Hepatocyte (in vitro differentiated cells): ENCODE results near the gene CDC42BPB. TPM values are rescaled to one million over a fixed set of nuclear protein-coding genes. Genes with fewer than 3 reads are reported as not detected.

Source experiments
- DNase-seq: peaks from one replicate; pipeline ENCODE4 v3.0.0-alpha.2; 2016; ENCODE audit warnings: low spot score
- H2AFZ ChIP-seq: fragments of 200-600 bp; sonication (generic); 2 replicates; pipeline ENCODE4 v1.6.0; 2016; ENCODE audit warnings: antibody characterized with exemption, mild to moderate bottlenecking
- H3K27ac ChIP-seq: fragments of 200-600 bp; sonication (generic); 2 replicates; pipeline ENCODE4 v1.5.1; 2016; ENCODE audit warnings: mild to moderate bottlenecking
- H3K27me3 ChIP-seq: fragments of 200-600 bp; sonication (generic); 2 replicates; pipeline ENCODE4 v1.6.1; 2016
- H3K36me3 ChIP-seq: fragments of 200-600 bp; sonication (generic); replicated peaks from 2 replicates; pipeline ENCODE4 v1.5.1; 2016; ENCODE audit warnings: low read depth; ENCODE audit not compliant: insufficient read depth
- H3K4me1 ChIP-seq: fragments of 200-600 bp; sonication (generic); 2 replicates; pipeline ENCODE4 v1.5.1; 2016; ENCODE audit warnings: mild to moderate bottlenecking, moderate library complexity; ENCODE audit not compliant: insufficient read depth
- H3K4me2 ChIP-seq: fragments of 200-600 bp; sonication (generic); 2 replicates; pipeline ENCODE4 v1.6.0; 2016
- H3K4me3 ChIP-seq: fragments of 200-600 bp; sonication (generic); 2 replicates; pipeline ENCODE4 v1.5.1; 2016; ENCODE audit warnings: mild to moderate bottlenecking
- H3K79me2 ChIP-seq: fragments of 200-600 bp; sonication (generic); 2 replicates; pipeline ENCODE4 v1.6.0; 2017; ENCODE audit warnings: mild to moderate bottlenecking
- H3K9me2 ChIP-seq: fragments of 200-600 bp; sonication (generic); replicated peaks from 2 replicates; pipeline ENCODE4 v1.6.0; 2017; ENCODE audit warnings: mild to moderate bottlenecking; ENCODE audit not compliant: insufficient read depth
- H3K9me3 ChIP-seq: fragments of 200-600 bp; sonication (generic); 2 replicates; pipeline ENCODE4 v1.5.1; 2016; ENCODE audit warnings: low read depth, mild to moderate bottlenecking
- H4K20me1 ChIP-seq: fragments of 200-600 bp; sonication (generic); 2 replicates; pipeline ENCODE4 v1.6.0; 2016; ENCODE audit warnings: mild to moderate bottlenecking; ENCODE audit not compliant: insufficient read depth, poor library complexity, severe bottlenecking
- EZH2 ChIP-seq: fragments of 200-600 bp; sonication (generic); IDR thresholded peaks from 2 replicates; pipeline ENCODE4 v1.6.1; 2016; ENCODE audit warnings: antibody characterized with exemption, mild to moderate bottlenecking, borderline replicate concordance
- EZH2phosphoT487 ChIP-seq: fragments of 200-600 bp; sonication (generic); IDR thresholded peaks from one replicate; pipeline ENCODE4 v1.6.1; 2018; ENCODE audit warnings: antibody characterized with exemption, mild to moderate bottlenecking, low read depth, moderate library complexity; ENCODE audit not compliant: unreplicated experiment, severe bottlenecking
- WGBS: methylation state at CpG from one replicate; pipeline ENCODE4 v1.1.6; 2016; ENCODE audit warnings: low lambda C conversion rate; ENCODE audit errors: missing lambda C conversion rate; 5-methylcytosine and 5-hydroxymethylcytosine counted together
- polyA plus RNA-seq: library from polyadenylated mRNA; unstranded; fragments of >200 nt; fragmentation: Nextera tagmentation; extraction: Ambion mirVana; gene quantifications from 2 replicates; pipeline ENCODE4 v1.2.1, GENCODE V29; 2016
- total RNA-seq: library from RNA; depleted of rRNA; stranded (reverse); fragments of >200 nt; gene quantifications from 2 replicates; pipeline ENCODE4 v1.2.3, GENCODE V29; 2014
- TF ChIP-seq, protein P1 (sequence below): fragments of 200-600 bp; sonication (generic); IDR thresholded peaks from 2 replicates; pipeline ENCODE4 v1.5.1; 2016; ENCODE audit warnings: antibody characterized with exemption, mild to moderate bottlenecking; ENCODE audit not compliant: poor library complexity

The CDC42BPB gene
- total and polyA plus RNA-seq, 2 experiments from 2014 or later, result 10.2 to 60.6 TPM

DNA sequence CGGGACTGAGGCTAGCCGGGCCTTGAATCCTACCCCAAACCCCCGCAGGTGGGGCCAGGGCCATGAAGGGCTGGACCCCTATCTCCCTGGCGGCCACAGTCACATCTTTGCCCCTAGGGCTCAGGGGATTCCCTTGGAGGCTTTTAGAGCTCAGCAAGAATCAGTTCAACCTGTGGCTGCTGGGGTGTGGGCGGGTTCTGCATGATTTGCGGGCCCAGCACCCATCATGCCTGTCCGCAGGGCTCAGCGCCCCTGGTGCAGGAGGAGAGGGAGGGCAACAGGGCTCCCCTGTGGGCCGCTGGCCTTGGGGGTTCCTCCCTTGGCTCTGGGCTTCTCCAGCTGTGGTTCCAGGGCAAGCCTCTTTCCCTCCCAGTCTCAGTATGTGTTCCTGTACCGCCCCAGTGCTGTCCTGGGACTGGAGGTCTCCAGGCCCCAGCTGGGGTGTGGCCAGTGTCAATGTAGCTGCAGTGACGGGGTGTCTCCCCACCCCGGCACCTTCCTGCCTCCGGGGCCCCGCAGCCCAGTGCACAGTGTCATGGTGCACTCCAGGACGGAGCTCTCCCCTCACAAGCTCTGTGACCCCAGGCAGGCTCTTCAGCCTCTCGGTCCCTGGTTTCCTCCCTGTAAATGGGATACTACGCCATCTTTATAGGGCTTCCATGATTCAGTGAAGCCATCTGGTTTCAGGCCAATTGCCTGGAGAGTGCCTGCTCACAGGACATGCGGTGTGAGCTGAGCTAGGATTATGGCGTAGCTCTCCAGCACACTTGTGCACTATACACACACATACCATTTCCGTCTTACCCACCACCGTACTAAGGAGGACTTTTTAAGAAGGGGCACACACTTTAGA is 16.8 kb upstream of the CDC42BPB start:
- Histone ChIP-seq H3K4me3 (no peak overlapping the region), H3K9me2 (no peaks in the 10 kb centered on the region), H2AFZ (no peak overlapping the region), H3K4me1 (peaks cover 16% of the 10 kb centered on the region), H3K79me2 (no peaks in the 10 kb centered on the region), H3K27ac (peak overlapping the region; percentile 63), H3K9me3 (no peaks in the 10 kb centered on the region), H3K4me2 (peak overlapping the region; percentile 84), H3K27me3 (no peaks in the 10 kb centered on the region), H4K20me1 (no peaks in the 10 kb centered on the region), H3K36me3 (no peaks in the 10 kb centered on the region)
- no peak for DNase-seq
- no peak for TF ChIP-seq EZH2phosphoT487
- TF ChIP-seq, protein P1, sequence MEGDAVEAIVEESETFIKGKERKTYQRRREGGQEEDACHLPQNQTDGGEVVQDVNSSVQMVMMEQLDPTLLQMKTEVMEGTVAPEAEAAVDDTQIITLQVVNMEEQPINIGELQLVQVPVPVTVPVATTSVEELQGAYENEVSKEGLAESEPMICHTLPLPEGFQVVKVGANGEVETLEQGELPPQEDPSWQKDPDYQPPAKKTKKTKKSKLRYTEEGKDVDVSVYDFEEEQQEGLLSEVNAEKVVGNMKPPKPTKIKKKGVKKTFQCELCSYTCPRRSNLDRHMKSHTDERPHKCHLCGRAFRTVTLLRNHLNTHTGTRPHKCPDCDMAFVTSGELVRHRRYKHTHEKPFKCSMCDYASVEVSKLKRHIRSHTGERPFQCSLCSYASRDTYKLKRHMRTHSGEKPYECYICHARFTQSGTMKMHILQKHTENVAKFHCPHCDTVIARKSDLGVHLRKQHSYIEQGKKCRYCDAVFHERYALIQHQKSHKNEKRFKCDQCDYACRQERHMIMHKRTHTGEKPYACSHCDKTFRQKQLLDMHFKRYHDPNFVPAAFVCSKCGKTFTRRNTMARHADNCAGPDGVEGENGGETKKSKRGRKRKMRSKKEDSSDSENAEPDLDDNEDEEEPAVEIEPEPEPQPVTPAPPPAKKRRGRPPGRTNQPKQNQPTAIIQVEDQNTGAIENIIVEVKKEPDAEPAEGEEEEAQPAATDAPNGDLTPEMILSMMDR, result no peak
- no peak for TF ChIP-seq EZH2
- 78% methylated on average over 18 of the region's 21 CpGs for WGBS

DNA sequence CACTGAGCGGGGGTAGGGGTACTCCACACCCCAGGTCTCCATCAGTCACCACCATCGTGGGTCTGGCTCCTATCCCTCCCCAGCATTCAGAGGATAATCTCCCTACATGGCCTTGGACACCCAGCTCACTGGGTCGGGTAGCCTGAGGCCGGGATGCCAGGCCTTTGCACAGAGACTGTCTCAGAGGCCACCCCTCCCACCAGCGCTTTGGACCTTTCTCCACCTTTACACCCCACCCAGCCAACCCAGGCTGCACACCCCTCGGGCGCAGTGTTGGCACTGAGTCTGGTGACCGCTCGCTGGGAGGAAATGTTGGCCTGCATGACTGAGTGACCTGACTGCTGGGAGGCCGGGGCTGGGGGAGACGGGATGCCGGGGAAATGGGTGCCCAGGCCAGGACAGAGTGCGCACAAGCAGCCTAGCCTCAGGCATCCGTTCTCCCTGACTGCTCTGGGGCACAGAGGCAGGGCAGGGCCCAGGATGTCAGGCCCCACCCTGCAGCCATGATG is 16.1 kb upstream of the CDC42BPB start:
- H3K27me3 ChIP-seq, result no peaks in the 10 kb centered on the region
- no peaks in the 10 kb centered on the region for H3K36me3 ChIP-seq
- TF ChIP-seq, protein P1, result no peak
- TF ChIP-seq EZH2, result no peak
- TF ChIP-seq EZH2phosphoT487, result no peak
- no peak overlapping the region for H3K4me3 ChIP-seq
- H3K9me3 ChIP-seq, result no peaks in the 10 kb centered on the region
- 88% methylated on average over 14 of the region's 14 CpGs for whole genome bisulfite sequencing
- H3K79me2 ChIP-seq, result no peaks in the 10 kb centered on the region
- H3K4me2 ChIP-seq, result no peak overlapping the region
- no peaks in the 10 kb centered on the region for H3K9me2 ChIP-seq
- H3K4me1 ChIP-seq, result peaks cover 16% of the 10 kb centered on the region
- peak overlapping the region; percentile 37 for H3K27ac ChIP-seq
- no peak overlapping the region for H2AFZ ChIP-seq
- no peaks in the 10 kb centered on the region for H4K20me1 ChIP-seq
- no peak for DNase-seq

DNA sequence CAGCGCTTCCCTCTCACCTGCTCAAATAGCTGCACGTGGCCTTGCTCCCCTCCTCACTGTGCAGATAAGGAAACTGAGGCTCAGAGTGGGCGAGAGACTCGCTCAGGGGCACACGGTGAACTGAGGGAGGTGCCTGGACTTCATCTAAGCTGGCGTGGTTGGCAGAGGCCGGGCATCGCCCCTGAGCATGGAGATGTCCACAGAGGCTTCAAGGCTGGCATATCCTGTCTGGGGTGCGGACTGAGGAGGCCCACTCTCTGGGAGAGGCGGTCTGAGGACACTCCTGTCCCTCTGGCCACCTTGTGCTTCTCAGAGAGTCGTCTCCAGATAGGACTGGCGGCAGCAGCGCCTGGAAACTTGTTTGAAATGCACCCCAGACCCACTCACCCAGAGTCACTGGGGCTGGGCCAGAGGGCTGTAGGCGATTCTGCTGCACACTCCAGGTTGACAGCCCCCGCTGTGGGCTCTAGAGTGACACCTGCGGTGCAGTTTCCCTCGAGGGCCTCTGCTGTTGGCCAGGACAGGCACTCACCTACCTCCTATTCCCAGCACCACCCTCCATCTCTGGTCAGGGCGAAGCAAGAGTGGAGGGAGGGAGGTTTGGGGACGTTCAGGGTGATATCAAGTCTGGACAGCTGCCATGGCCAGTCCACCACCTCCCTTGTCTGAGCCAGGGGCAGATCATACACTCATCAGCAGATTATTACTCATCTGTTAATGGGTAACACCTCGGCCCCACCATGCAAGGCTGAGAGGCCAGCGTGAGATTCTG is 15.4 kb upstream of the CDC42BPB start:
- DNase-seq, result peak; percentile 69
- no peaks in the 10 kb centered on the region for H4K20me1 ChIP-seq
- H3K4me1 ChIP-seq, result peaks cover 22% of the 10 kb centered on the region
- no peak for TF ChIP-seq EZH2phosphoT487
- no peak for TF ChIP-seq EZH2
- TF ChIP-seq, protein P1, result no peak
- no peak overlapping the region for H3K4me2 ChIP-seq
- no peak overlapping the region for H3K4me3 ChIP-seq
- H2AFZ ChIP-seq, result no peak overlapping the region
- WGBS, result 73% methylated on average over 21 of the region's 21 CpGs
- no peaks in the 10 kb centered on the region for H3K79me2 ChIP-seq
- H3K27me3 ChIP-seq, result no peaks in the 10 kb centered on the region
- H3K27ac ChIP-seq, result peak overlapping the region; percentile 37
- no peaks in the 10 kb centered on the region for H3K36me3 ChIP-seq
- H3K9me3 ChIP-seq, result no peaks in the 10 kb centered on the region
- H3K9me2 ChIP-seq, result no peaks in the 10 kb centered on the region
